ENCODE data around the gene IPO5.
"Not testable (repeated sequence)": the region's sequence is repeated elsewhere in the genome, so short reads cannot be mapped to it uniquely, and the experiment has no call there.

IPO5 gene

GRCh38 chr13:98019186-98019585, 65.7 kb downstream of the IPO5 start:
- DNase-seq: no peak

- DNase-seq: no peak
These were observed 66.8 kb downstream of the IPO5 start for GRCh38 chr13:98020271-98020670.

- peak; percentile 62 for DNase-seq
These were observed 68.7 kb downstream of the IPO5 start for GRCh38 chr13:98022210-98022609.

- DNase-seq: no peak
These were observed 72.1 kb downstream of the IPO5 start for GRCh38 chr13:98025480-98026025.

GRCh38 chr13:98026457-98026857, 73.0 kb downstream of the IPO5 start:
- no peak for DNase-seq

- DNase-seq: no peak
These were observed 78.7 kb downstream of the IPO5 start for GRCh38 chr13:98032168-98032567.

- DNase-seq: peak; percentile 30
These were observed 80.1 kb downstream of the IPO5 start for GRCh38 chr13:98033277-98034247.

- no peak for DNase-seq
These were observed 81.9 kb downstream of the IPO5 start for GRCh38 chr13:98035373-98035772.

GRCh38 chr13:98036564-98037302, 83.3 kb downstream of the IPO5 start:
- not testable (repeated sequence) for DNase-seq

GRCh38 chr13:98039261-98039660, 85.8 kb downstream of the IPO5 start:
- DNase-seq: peak; percentile 82

- DNase-seq: no peak
These were observed 86.5 kb downstream of the IPO5 start for GRCh38 chr13:98039964-98040363.

GRCh38 chr13:98041081-98041820, 87.8 kb downstream of the IPO5 start:
- DNase-seq: no peak

- DNase-seq: no peak
These were observed 90.8 kb downstream of the IPO5 start for GRCh38 chr13:98044301-98044700.

- not testable (repeated sequence) for DNase-seq
These were observed 94.3 kb downstream of the IPO5 start for GRCh38 chr13:98047785-98048184.

- DNase-seq: no peak
These were observed 94.8 kb downstream of the IPO5 start for GRCh38 chr13:98048265-98048664.

GRCh38 chr13:98050041-98050466, 96.6 kb downstream of the IPO5 start:
- peak; percentile 78 for DNase-seq

- DNase-seq: no peak
These were observed 98.9 kb downstream of the IPO5 start for GRCh38 chr13:98052412-98052811.

GRCh38 chr13:98054301-98054700, 100.8 kb downstream of the IPO5 start:
- DNase-seq: no peak

GRCh38 chr13:98055623-98056022, 102.1 kb downstream of the IPO5 start:
- peak; percentile 74 for DNase-seq

- DNase-seq: no peak
These were observed 103.5 kb downstream of the IPO5 start for GRCh38 chr13:98056839-98057410.

GRCh38 chr13:98059276-98059675, 105.8 kb downstream of the IPO5 start:
- no peak for DNase-seq

- DNase-seq: no peak
These were observed 106.8 kb downstream of the IPO5 start for GRCh38 chr13:98060282-98060681.

All from DMS79 (cell line).